GM18867 (cell line): ENCODE measurements around the gene ZNF333.

ENCODE experiments used
- ATAC-seq: cut with Tn5 transposase; IDR thresholded peaks from one replicate; pipeline ENCODE4 v1.9.1; 2021; ENCODE audit warnings: mild to moderate bottlenecking, moderate library complexity; ENCODE audit not compliant: unreplicated experiment

ZNF333 gene

GRCh38 chr19:14689598-14690503 lies at the start of gene ZNF333:
ZNF333 (plus strand) TSS chr19:14690048; CDS start chr19:14693492, 3,444 bp downstream.
- peak; percentile 92 for ATAC-seq

- no peak for ATAC-seq
Measured at GRCh38 chr19:14648506-14648905, 41.3 kb upstream of the ZNF333 start.

GRCh38 chr19:14649020-14649419 lies 40.8 kb upstream of the ZNF333 start:
- ATAC-seq, result no peak

DNA sequence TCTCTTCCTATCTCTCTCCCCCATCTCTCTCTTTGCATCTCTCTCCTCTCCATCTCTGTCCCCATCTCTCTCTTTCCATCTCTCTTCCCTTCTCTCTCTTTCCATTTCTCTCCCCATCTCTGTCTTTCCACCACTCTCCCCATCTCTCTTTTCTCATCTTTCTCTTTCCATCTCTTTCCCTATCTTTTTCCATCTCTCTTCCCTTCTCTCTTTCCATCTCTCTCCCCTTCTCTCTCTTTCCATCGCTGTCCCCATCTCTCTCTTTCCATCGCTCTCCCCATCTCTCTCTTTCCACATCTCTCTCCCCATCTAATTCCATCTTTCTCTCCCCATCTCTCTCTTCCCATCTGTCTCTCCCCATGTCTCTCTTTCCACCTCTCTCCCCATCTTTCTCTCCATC lies 39.7 kb upstream of the ZNF333 start:
- no peak for ATAC-seq

DNA sequence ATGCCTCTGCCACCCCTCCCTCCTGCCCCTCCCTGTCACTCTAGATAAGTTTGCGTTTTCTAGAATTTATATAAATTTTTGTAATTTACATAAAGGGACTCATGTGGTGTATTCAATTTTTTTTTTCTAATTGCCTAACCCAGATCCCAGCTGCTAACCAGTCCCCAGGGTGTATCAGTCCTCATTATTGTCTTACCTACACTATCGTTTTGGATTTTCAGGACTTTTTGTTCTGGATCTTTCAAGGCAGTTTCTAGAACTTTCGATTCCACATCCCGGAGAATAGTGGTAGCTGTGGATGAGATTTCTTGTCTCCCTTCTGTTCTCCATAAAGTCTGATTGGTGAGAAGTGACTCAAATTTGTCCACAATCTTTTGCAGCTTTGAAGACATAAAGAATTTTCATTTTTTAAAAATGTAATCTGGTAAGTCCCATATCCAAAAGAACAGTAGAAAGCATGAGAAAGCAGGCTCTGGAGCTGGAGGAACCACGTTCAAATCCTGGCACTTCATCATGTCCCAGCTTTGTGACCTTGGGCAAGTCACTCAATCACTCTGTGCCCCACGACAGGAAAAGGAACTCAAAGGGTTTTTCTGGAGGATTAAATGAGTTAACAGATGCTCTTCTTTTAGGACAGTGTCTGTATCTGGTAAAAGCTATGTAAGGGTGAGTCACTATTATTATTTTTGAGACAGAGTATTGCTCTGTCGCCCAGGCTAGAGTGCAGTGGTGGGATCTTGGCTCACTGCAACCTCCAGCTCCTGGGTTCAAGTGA lies 34.9 kb upstream of the ZNF333 start:
- ATAC-seq, result no peak

GRCh38 chr19:14655726-14656125 lies 34.1 kb upstream of the ZNF333 start:
- no peak for ATAC-seq

- no peak for ATAC-seq
Measured at GRCh38 chr19:14659874-14660489, 29.9 kb upstream of the ZNF333 start.

GRCh38 chr19:14661372-14661924 lies 28.4 kb upstream of the ZNF333 start:
- ATAC-seq, result no peak

GRCh38 chr19:14669940-14670339 lies 19.9 kb upstream of the ZNF333 start:
- ATAC-seq, result no peak

- no peak for ATAC-seq
Measured at GRCh38 chr19:14670408-14670807, 19.4 kb upstream of the ZNF333 start.

GRCh38 chr19:14672188-14672872 lies 17.5 kb upstream of the ZNF333 start:
- ATAC-seq, result no peak

DNA sequence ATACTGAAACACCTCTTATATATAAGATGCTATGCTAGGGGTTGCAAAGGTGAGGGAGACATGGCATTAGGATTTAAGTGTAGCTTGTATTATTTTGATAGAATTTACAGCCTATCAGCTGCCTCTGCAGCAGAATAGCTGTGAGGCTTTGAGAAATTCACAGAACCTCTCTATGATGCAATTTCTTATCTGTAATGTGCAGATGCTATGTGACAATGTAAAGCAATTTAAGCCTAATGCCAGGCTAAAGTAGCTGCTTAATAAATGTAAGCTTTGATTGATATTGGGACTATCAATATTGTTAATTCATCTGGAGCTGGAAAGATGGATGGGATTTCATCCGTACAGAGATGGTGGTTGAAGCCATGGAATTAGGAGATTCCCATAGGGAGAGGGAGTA lies 16.8 kb upstream of the ZNF333 start:
- ATAC-seq, result no peak

DNA sequence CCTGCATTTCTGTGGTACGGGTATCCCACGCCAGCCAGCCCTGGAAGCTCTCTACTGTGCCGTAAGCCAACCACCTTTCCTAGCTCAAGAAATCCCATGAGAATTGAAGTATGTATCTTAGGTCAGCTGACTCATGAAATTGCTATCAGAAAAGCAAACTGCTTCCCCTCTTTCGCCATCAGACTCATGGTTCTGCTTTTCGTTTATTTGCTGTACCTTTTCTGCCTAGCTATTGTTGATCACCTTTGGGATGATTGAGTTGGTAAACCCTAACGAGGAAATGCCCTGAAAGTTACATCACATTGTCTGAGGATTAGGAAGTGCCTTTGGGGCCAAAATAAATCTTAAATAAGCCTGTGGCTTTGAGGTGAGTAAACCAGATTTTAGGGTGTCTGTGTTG lies 15.1 kb upstream of the ZNF333 start, which contains the start of gene ADGRE3:
Gene ADGRE3, minus strand, starts transcription at position 81 of the 400 bp plus-strand sequence. Its CDS starts 74 bp downstream, at position 7.
- ATAC-seq, result no peak

DNA sequence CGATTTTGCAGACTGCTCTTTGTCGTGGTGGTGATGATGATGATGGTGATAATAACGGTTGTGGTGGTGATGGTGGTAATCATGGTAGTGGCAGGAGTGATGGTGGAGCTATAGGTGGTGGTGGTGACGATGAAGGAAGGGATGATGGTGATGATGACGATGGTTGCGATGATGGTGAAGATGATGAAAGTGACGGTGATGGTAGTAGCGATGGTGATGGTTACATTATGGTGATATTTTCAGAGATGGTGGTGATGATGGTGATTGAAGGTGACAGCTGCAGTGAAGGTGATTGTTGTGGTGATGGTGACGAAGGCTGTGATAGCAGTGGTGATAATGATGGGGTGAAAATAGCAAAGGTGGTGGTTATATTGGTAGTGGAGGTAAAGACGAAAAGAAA lies 13.1 kb upstream of the ZNF333 start:
- no peak for ATAC-seq

DNA sequence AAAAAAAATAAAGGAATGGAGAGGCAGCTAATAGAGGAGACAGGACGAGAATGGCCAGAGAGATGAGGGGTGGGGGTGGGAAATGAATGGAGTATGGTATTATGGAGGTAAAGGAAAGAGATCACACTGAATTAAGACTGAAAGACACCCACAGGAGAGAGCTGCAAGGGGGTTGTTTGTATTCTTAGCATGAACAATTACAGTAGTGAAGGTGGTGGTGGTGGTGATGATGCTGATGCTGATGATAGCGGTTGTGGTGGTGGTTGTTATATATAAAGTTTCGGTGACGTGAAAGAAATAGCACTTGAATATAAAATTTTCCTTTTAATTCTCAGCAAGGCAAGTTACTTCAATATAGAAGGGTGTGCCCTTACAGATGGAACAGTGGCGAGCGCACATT lies 12.4 kb upstream of the ZNF333 start:
- no peak for ATAC-seq

DNA sequence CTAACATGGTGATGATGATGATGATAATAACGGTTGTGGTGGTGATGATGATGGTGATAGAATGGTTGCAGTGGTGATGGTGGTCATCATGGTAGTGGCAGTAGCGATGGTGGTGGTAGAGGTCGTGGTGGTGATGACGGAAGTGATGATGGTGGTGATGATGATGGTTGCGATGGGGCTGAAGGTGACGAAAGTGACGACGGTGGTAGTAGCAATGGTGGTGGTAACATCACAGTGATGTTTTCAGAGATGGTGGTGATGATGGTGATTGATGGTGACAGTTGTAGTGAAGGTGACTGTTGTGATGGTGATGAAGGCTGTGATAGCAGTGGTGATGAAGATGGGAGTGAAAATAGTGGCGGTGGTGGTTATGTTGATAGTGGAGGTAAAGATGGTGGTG lies 11.6 kb upstream of the ZNF333 start:
- no peak for ATAC-seq

- no peak for ATAC-seq
Measured at GRCh38 chr19:14682084-14682483, 7.8 kb upstream of the ZNF333 start.

GRCh38 chr19:14683439-14683838 lies 6.4 kb upstream of the ZNF333 start:
- no peak for ATAC-seq

GRCh38 chr19:14686411-14686810 lies 3.4 kb upstream of the ZNF333 start:
- ATAC-seq, result no peak

GRCh38 chr19:14694641-14695266 lies 4.9 kb downstream of the ZNF333 start:
- no peak for ATAC-seq
